B cell (primary cell): Measurements from ENCODE around the gene COPS8. TPM values are rescaled to one million over a fixed set of nuclear protein-coding genes. Genes with fewer than 3 reads are reported as not detected.

Experiments
- ATAC-seq: fragments of 200-7000 bp; cut with Tn5 transposase; one replicate; pipeline ENCODE4 v1.10.0; 2021; ENCODE audit warnings: low read depth, mild to moderate bottlenecking, moderate number of reproducible peaks, moderate library complexity
- CTCF ChIA-PET: fragments of 350-600 bp; sonication (Branson Sonifier 250); formaldehyde crosslinking; loops from one replicate; lab custom pipeline; 2021; ENCODE audit warnings: antibody characterized with exemption, inconsistent platforms; lab: Charles Lee
- POLR2A ChIA-PET: fragments of 350-600 bp; sonication (Branson Sonifier 250); formaldehyde crosslinking; loops from one replicate; lab custom pipeline; 2021; ENCODE audit warnings: antibody characterized with exemption; lab: Charles Lee
- DNase-seq: peaks from one replicate; pipeline ENCODE4 v3.0.0; 2013
- H2AFZ ChIP-seq: 2 replicates; pipeline ENCODE4 v1.6.1; 2012; ENCODE audit warnings: mild to moderate bottlenecking, low read depth, low read length; ENCODE audit not compliant: insufficient read depth, poor library complexity, severe bottlenecking
- H3K27ac ChIP-seq, 2 donors: 1 replicate in 1 of 2; 2 replicates in 1 of 2; pipeline ENCODE4 v1.5.1; 2012 to 2013; ENCODE audit warnings: low read length in 2 of 2, mild to moderate bottlenecking in 2 of 2, moderate library complexity in 1 of 2
- H3K27me3 ChIP-seq, 4 experiments: fragments of 200-600 bp in 1 of 4; sonication (generic) in 1 of 4; replicated peaks in 1 of 4; 1 replicate in 2 of 4; 2 replicates in 2 of 4; pipeline versions ENCODE4 v1.6.1 to v1.7.0; 2013 to 2016; ENCODE audit warnings: low read length in 3 of 4, mild to moderate bottlenecking in 2 of 4, mixed read lengths in 1 of 4, moderate library complexity in 1 of 4; ENCODE audit not compliant: insufficient read depth in 4 of 4, control insufficient read depth in 3 of 4; ENCODE audit errors: control extremely low read depth in 1 of 4
- H3K36me3 ChIP-seq, 2 experiments: replicated peaks in 1 of 2; 1 replicate in 1 of 2; 2 replicates in 1 of 2; pipeline versions ENCODE4 v1.6.1 to v1.7.1; 2013; ENCODE audit warnings: low read length in 1 of 2; ENCODE audit not compliant: insufficient read depth in 2 of 2, control insufficient read depth in 1 of 2; ENCODE audit errors: control extremely low read depth in 1 of 2, extremely low read depth in 1 of 2
- H3K4me1 ChIP-seq, 2 donors: fragments of 200-600 bp in 1 of 2; sonication (generic) in 1 of 2; 1 replicate in 1 of 2; 2 replicates in 1 of 2; pipeline versions ENCODE4 v1.5.1 to v1.6.1; 2013 to 2017; ENCODE audit warnings: low read length in 2 of 2; ENCODE audit not compliant: control insufficient read depth in 2 of 2, insufficient read depth in 2 of 2
- H3K4me2 ChIP-seq: replicated peaks from 2 replicates; pipeline ENCODE3; 2012; ENCODE audit warnings: mild to moderate bottlenecking, low read depth, low read length; ENCODE audit not compliant: poor library complexity, severe bottlenecking
- H3K4me3 ChIP-seq, 5 experiments: fragments of 200-600 bp in 1 of 5; sonication (generic) in 1 of 5; 1 replicate in 3 of 5; 2 replicates in 2 of 5; pipeline versions ENCODE4 v1.5.1 to v1.7.0; 2011 to 2016; ENCODE audit warnings: low read length in 4 of 5, mild to moderate bottlenecking in 4 of 5, low read depth in 2 of 5, control low read depth in 1 of 5, moderate library complexity in 1 of 5; ENCODE audit not compliant: insufficient read depth in 1 of 5; ENCODE audit errors: control extremely low read depth in 1 of 5, extremely low read depth in 1 of 5
- H3K79me2 ChIP-seq: fragments of 200-600 bp; sonication (generic); one replicate; pipeline ENCODE4 v1.6.0; 2016; ENCODE audit warnings: low read length; ENCODE audit not compliant: control insufficient read depth, insufficient read depth
- H3K9ac ChIP-seq: fragments of 200-600 bp; sonication (generic); 2 replicates; pipeline ENCODE4 v1.6.1; 2017; ENCODE audit warnings: mild to moderate bottlenecking, low read length, moderate library complexity
- H3K9me3 ChIP-seq, 3 donors: one replicate each; pipeline versions ENCODE4 v1.6.1 to v1.7.1; 2013; ENCODE audit warnings: low read length in 2 of 3; ENCODE audit not compliant: control insufficient read depth in 2 of 3, insufficient read depth in 1 of 3; ENCODE audit errors: control extremely low read depth in 1 of 3
- H4K20me1 ChIP-seq: 2 replicates; pipeline ENCODE4 v1.6.0; 2012; ENCODE audit warnings: mild to moderate bottlenecking, low read length; ENCODE audit not compliant: insufficient read depth, control insufficient read depth, poor library complexity, severe bottlenecking
- H3K27ac Mint-ChIP-seq: one replicate; pipeline ENCODE4 v1.8.0; 2021; ENCODE audit warnings: mixed read lengths
- H3K27me3 Mint-ChIP-seq: one replicate; pipeline ENCODE4 v1.8.0; 2021; ENCODE audit warnings: mixed read lengths
- H3K4me1 Mint-ChIP-seq: one replicate; pipeline ENCODE4 v1.8.0; 2021; ENCODE audit warnings: mixed read lengths
- H3K4me3 Mint-ChIP-seq: one replicate; pipeline ENCODE4 v1.8.0; 2021; ENCODE audit warnings: mixed read lengths
- H3K9me3 Mint-ChIP-seq: one replicate; pipeline ENCODE4 v1.8.0; 2022; ENCODE audit warnings: mixed read lengths; ENCODE audit not compliant: insufficient read depth
- EZH2 ChIP-seq: IDR thresholded peaks from 2 replicates; pipeline ENCODE4 v1.6.1; 2012; ENCODE audit warnings: borderline replicate concordance, low read depth, mild to moderate bottlenecking, moderate library complexity, low read length; ENCODE audit not compliant: insufficient read depth, poor library complexity, severe bottlenecking
- WGBS: methylation state at CpG from one replicate; pipeline ENCODE4 v1.1.5; 2013; ENCODE audit warnings: missing lambda C conversion rate; ENCODE audit not compliant: insufficient coverage; 5-methylcytosine and 5-hydroxymethylcytosine counted together
- intact Hi-C: fragments of 100-400 bp; cut with micrococcal nuclease; formaldehyde crosslinking; loops from one replicate; pipeline ENCODE4 v1.10.0; 2022
- polyA plus RNA-seq: library from polyadenylated mRNA; depleted of rRNA; stranded (reverse); fragments of >200 nt; gene quantifications from 2 replicates; pipeline ENCODE4 v1.2.3, GENCODE V29; 2012
- total RNA-seq, 2 donors: library from RNA; stranded (reverse); fragments of 120-200 nt in 1 of 2; gene quantifications; 1 replicate in 1 of 2; 2 replicates in 1 of 2; pipeline versions ENCODE4 v1.2.3 to v1.2.4, GENCODE V29; 2013 to 2022
- TF ChIP-seq, protein P1 (sequence below): fragments of 200-600 bp; IDR thresholded peaks from one replicate; pipeline ENCODE4 v1.8.0; 2022; ENCODE audit warnings: antibody characterized with exemption, mild to moderate bottlenecking

The COPS8 gene
- total and polyA plus RNA-seq, 2 donors (not counting 1 experiment from before 2014, with no cell fraction given) = 21.7 to 34.2 TPM

DNA sequence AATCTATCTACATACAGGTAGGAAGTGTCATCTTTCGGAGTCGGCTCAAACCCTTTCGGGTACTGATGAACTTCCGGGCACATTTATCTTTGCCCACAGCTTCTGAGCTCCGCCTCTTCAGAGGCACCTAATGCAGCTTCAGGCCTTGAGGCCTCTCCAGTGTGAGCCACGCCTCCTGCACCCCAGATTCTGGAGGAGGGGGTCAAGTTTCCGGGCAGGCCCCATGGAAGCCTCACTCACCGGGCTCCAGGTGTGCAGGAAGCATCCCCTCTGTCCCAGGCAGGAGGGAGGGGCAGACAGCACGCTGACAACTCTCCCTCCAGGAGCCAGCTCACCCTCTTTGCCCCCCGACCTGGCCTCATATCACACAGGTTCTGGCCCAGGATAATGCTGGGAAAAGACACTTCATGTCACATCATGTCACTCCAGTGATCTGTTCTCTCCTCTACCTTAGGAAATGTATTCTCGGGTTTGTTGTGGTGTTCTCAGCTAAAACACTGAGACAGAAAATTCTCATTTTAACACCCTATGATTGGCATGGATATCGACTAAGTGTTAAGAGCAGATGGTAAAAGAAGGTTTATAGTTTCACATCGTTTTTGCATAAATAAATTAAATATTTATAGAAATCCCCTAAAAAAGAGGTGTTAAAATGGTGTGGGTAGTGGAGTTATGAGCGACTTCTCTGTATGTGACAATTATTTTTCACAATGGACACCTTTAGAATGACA lies 46.2 kb upstream of the COPS8 start:
- TF ChIP-seq EZH2 = no peak
- TF ChIP-seq, protein P1, sequence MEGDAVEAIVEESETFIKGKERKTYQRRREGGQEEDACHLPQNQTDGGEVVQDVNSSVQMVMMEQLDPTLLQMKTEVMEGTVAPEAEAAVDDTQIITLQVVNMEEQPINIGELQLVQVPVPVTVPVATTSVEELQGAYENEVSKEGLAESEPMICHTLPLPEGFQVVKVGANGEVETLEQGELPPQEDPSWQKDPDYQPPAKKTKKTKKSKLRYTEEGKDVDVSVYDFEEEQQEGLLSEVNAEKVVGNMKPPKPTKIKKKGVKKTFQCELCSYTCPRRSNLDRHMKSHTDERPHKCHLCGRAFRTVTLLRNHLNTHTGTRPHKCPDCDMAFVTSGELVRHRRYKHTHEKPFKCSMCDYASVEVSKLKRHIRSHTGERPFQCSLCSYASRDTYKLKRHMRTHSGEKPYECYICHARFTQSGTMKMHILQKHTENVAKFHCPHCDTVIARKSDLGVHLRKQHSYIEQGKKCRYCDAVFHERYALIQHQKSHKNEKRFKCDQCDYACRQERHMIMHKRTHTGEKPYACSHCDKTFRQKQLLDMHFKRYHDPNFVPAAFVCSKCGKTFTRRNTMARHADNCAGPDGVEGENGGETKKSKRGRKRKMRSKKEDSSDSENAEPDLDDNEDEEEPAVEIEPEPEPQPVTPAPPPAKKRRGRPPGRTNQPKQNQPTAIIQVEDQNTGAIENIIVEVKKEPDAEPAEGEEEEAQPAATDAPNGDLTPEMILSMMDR = no peak
- WGBS = 89% methylated on average over 9 of the region's 14 CpGs
- Mint-ChIP-seq H3K9me3 (no peaks in the 10 kb centered on the region), H3K4me3 (no peak overlapping the region), H3K27me3 (peaks cover 11% of the 10 kb centered on the region), H3K27ac (no peak overlapping the region), H3K4me1 (no peaks in the 10 kb centered on the region)
- H3K9ac ChIP-seq = no peak overlapping the region
- H3K4me2 ChIP-seq = no peak overlapping the region
- H3K79me2 ChIP-seq = no peaks in the 10 kb centered on the region
- DNase-seq = no peak
- no peaks in the 10 kb centered on the region for H4K20me1 ChIP-seq
- H3K9me3 ChIP-seq = no peaks in the 10 kb centered on the region
- POLR2A ChIA-PET = no interaction called here
- H3K4me1 ChIP-seq = no peaks in the 10 kb centered on the region
- CTCF ChIA-PET = no interaction called here
- H2AFZ ChIP-seq = no peak overlapping the region
- ATAC-seq = no peak
- no peaks in the 10 kb centered on the region for H3K36me3 ChIP-seq
- no peaks in the 10 kb centered on the region for H3K27me3 ChIP-seq
- intact Hi-C loops = no loop called here
- no peak overlapping the region for H3K4me3 ChIP-seq
- H3K27ac ChIP-seq = no peak overlapping the region

DNA sequence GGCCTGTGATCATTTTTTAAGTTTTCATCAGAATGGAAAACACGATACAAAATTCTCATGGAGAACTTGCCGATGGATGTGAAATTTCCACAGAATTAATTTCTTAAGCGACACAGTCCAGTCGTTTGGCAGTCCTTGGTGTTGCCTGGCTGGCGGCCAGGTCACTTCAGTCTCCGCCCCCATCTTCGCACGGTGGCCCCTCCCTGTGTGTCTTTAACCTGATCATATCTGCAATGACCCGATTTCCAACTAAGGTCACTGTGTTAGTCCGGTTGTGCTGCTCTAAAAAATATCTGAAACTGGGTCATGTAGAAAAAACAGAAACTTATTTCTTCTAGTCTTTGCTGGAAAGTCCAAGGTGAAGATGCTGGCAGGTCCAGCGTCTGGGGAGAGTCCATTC lies 44.5 kb upstream of the COPS8 start:
- no peak overlapping the region for H3K4me3 ChIP-seq
- WGBS = 96% methylated on average over 9 of the region's 11 CpGs
- H3K4me2 ChIP-seq = no peak overlapping the region
- H3K27ac ChIP-seq = no peak overlapping the region
- TF ChIP-seq EZH2 = no peak
- TF ChIP-seq, protein P1 = no peak
- no peak overlapping the region for H3K9ac ChIP-seq
- no peak overlapping the region for H2AFZ ChIP-seq
- H3K27me3 ChIP-seq = no peaks in the 10 kb centered on the region
- H4K20me1 ChIP-seq = no peaks in the 10 kb centered on the region
- Mint-ChIP-seq H3K27ac (no peak overlapping the region), H3K4me3 (no peak overlapping the region), H3K9me3 (no peaks in the 10 kb centered on the region), H3K4me1 (no peaks in the 10 kb centered on the region), H3K27me3 (peaks cover 20% of the 10 kb centered on the region)
- ChIA-PET POLR2A (no interaction called here), CTCF (no interaction called here)
- intact Hi-C loops = no loop called here
- no peaks in the 10 kb centered on the region for H3K4me1 ChIP-seq
- no peak for DNase-seq
- no peaks in the 10 kb centered on the region for H3K79me2 ChIP-seq
- no peak for ATAC-seq
- no peaks in the 10 kb centered on the region for H3K36me3 ChIP-seq
- H3K9me3 ChIP-seq = no peaks in the 10 kb centered on the region
